HG03066 (cell line): Measurements from ENCODE around the gene PPFIBP1.
A peak's percentile ranks its signal among the peaks of the same experiment; 100 is the strongest.
"Not testable (repeated sequence)": the region's sequence is repeated elsewhere in the genome, so short reads cannot be mapped to it uniquely, and the experiment has no call there.

Experiments
- ATAC-seq: cut with Tn5 transposase; IDR thresholded peaks from one replicate; pipeline ENCODE4 v1.9.1; 2021; ENCODE audit warnings: low read depth; ENCODE audit not compliant: unreplicated experiment

The PPFIBP1 gene

DNA sequence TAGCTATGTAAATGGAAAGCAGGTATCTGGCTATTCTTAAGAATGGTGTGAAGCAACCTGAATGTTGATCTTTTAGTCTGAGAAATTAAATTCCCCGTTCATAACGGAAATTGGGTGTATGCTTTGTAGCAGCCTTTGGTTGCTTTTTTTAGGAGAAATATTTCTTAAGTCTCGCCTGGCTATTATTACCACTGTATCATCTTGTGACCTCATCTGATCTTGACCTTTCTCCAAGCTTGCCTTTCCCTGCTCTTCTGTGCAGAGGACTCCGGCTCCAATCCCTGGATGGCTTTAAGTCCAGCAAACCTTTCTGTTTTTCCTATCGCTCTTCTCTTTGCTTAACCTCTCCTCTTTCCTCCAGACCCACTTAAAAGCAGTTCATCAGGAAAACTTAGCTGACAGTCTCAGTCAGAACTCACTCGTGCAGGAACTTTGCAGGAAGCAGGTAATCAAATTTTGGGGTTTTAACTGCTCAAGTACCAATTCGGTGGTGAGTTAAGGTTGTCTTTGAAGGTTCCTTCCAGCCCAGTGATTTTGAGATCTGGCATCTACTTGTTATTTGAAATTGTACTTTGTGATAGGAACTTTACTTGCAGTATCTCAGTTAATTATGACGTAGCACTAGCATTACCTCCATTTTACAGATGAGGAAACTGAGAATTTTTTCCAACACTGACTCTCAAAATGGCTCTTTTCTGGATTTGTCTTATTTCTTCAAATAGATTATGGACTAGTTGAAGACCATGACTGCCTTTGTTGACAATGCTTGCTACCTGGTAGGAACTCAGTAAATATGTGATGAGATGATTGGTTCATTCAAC is 14.1 kb downstream of the PPFIBP1 start:
- ATAC-seq, result no peak

DNA sequence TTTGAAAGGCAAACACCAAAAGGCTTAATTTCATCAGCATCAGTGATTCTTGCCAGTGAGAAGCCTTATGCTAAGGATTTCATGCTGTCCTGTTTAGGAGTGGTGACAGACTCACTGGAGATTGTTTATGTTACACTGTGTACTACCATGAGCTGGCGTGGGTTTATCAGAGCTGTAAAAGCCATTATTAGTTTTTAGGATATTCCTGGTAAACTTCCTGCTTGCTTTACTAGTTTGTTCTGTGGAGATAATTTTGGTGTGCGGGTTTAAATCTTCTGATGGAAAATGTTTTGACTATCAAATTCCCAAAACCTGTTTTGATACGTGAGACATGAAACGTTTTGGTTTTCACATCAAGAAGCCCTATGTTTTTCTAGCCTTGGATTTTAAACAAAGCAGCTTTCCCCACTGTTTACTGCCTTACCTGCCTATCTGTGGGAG is 15.2 kb downstream of the PPFIBP1 start:
- no peak for ATAC-seq

DNA sequence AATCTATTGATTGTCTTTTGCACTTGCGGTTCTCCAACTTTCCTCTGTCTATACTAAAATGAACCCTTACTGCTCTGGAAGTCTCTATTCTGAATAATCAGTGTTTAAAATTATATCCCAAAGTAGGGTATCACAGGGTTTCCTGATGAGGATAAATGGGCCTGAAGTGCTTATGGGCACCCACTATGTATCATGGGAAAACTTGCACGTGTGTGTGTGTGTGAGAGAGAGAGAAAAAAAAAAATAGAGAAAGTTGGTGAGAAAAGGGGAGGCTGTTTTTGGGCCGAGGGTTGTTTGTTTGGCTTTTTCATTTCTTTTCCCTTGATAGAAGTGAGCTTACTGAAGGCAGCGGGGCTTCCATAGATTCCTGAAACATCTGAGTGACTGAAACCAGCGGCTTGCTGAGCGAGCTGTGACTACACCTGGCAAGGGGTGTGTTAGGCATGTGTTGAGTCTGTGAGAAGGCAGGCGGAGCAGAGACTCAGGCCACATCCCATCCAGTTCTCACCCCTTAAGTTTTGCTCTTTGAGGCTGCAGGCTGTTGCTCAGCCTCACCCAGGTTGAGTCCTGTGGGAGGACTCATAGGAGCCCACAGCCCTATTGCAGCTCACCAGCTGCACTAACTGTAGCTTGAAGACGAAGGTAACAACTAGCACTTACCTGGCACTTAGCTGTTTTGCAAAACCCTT is 17.2 kb downstream of the PPFIBP1 start:
- ATAC-seq, result no peak

DNA sequence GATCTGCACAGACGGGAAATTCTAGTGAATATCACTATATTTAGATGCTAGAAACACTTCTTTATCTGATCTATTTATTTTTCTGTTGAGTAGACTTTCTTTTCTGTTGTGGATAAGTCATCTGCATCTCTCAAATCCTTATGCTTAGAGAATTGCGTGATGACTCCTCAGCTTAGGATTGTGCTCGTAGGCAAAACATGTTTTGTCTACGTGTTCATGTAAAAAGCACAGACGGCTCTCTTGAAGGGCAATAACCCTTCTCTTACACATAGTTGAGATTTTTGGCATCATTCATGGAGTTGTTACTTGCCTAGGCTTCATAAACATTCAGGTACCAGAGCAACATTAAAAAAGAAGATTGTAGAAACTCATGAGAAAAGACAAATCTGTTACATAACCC is 18.6 kb downstream of the PPFIBP1 start:
- ATAC-seq, result no peak

DNA sequence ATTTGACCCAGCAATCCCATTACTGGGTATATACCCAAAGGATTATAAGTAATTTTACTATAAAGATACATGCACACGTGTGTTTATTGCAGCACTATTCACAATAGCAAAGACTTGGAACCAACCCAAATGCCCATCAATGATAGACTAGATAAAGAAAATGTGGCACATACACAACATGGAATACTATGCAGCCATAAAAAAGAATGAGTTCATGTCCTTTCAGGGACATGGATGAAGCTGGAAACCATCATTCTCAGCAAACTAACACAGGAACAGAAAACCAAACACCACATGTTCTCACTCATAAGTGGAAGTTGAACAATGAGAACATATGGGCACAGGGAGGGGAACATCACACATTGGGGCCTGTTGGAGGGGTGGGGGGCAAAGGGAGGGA is 20.9 kb downstream of the PPFIBP1 start:
- ATAC-seq, result not testable (repeated sequence)

DNA sequence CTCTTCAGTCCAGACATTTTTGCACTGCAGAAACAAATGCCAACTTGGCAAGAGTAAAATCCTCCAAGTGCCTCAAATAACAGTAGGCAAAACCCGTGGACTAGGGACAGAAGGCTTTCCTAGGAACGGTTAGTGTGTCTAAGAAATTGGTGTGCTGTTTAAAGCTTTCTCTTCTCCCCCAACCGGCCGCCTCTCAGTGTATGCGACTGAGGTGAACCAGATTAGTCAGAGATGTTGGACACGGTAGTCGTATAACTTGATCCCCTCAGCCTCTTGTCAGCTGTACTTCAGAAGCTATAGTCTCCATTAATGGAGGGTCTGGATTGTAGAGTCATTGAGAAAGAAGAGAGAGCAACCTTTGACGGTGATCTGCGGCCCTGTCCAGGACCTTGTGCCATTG is 21.7 kb downstream of the PPFIBP1 start:
- ATAC-seq, result no peak

DNA sequence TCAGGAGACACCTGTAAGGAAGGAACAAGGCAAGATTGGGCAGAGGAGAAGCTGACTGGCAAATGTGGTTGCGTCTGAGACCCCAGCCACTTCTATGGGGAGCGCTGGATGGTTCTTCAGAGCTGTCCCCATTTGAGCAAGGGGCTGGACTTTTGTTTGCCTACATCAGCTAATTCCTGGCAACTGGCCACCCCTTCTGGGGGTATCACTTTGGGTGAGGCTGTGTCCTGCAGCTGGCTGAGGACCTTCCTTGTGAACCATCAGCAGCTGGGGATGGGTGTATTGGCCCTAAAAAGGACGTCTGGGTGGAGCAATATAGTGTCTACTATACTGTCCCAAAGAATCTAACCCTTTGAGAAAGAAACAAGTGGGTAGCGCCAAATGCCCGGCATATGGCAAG is 23.6 kb downstream of the PPFIBP1 start:
- ATAC-seq, result no peak

DNA sequence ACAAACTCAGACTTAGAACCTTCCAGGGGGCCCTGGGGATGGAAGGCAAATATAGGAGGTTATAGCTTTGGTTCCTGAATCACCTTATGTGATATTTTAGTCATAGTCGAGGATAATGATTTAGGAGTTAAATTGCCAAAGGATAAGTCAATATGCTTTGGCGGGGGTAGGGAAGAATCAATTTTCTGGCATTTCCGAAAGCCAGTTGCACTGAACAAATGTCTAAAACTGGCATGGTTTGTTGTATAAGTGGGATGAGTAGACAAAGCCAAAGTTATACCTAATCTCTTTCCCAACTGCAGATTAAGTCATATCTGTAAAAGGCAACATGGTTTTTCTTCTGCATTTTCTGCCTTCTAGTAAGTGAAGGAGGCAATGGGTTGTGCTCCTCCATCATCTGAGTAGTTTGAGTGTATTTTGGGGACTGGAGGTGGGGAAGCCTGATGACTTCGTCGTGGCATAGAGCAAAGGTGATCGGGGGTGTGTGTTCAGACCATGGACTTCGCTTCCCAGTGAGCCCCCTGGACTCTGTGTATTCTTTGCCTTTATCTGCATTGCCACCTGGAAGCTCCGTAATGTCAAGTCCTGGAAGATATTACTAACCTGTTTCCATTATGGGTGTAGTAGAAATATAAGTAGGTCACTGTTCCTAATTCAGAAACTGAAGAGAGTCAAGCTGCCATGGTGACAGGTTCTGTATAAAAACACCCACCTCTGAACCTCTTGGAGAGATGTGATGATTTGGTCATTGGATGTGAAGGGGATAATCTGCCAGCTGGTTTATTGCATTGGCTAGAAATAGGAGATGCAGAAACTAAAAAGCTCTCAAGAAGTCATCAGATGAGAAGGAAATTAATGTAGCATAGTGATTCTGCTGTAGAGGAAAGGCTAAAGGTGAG is 24.5 kb downstream of the PPFIBP1 start:
- no peak for ATAC-seq

DNA sequence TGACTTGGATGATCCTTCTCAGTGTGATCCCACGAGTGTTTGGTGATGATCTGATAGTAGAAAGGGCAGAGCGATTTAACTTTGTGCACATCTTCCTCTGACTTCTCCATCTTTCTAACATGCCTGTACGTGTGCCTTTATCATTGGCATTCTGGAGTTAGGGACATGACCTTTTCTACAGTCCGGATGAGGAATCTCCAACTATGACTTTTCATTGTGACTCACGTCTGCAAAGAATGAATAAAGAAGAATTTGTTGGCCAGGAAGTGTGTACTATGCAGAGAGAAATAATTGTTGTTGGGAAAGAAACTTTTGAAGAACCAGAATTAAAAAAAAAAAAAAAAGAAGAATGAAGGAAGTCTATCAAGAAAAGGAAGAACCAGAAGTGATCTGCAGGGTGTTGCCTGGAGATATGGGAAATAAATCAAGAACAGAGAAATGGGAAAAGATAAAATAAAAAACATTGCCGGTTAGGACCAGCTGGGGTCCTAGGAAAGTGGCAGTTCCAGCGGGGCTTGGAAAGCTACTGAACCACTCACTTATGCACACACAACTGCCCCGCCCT is 25.3 kb downstream of the PPFIBP1 start:
- ATAC-seq, result no peak

DNA sequence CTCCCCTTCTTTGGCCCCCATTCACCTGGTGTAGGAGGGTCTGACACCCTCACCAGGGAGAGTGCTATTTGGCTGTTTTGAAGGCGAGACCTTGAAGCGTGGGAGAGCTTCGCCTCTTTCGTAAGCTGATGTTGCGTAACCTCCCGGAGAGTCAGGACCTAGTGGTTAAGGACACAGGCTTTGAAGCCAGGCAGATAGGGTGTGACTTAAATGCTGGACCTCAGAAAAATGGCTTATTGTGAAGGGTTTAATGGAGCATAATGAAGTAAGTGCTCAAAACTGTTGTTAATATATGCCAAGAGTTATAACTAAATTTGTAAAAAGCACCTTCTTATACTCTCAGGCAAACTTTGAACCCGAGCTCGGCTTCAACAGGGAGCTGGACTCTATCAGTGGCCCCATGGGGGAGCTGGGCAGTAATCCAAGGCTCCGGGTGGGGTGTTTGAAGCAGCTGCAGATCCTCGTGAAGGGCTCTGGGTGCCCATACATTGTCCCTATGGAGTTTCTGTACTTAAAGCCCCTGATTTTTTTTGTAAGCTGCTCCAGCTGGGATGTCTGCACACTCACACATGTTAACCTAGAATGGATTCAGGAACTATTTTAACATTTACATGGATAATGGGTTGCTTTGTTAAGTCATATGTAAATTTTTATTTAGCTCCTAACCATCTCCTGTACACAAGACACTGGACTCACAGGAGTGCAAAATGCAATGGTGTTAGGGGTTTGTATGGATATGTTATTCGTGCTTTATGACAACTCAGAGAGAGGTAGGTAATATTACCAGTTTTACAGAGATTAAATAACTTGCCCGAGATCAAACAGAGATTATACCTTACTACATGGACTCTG is 26.0 kb downstream of the PPFIBP1 start:
- peak; percentile 56 for ATAC-seq

DNA sequence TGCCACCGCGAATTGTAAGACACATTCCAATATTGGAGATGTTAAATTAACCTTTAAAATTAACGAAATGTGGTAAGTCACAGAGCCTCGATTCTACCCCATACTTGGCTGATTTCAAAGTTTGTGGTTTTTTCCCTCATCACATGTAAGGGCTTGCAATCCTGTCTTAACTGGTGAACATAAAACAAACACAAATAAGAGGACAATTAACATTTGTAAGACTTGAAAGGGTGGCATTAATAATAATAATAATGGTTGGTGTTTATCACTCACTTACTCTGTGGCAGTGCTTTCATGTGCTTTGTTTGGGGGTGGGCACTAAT is 26.6 kb downstream of the PPFIBP1 start:
- ATAC-seq, result no peak

DNA sequence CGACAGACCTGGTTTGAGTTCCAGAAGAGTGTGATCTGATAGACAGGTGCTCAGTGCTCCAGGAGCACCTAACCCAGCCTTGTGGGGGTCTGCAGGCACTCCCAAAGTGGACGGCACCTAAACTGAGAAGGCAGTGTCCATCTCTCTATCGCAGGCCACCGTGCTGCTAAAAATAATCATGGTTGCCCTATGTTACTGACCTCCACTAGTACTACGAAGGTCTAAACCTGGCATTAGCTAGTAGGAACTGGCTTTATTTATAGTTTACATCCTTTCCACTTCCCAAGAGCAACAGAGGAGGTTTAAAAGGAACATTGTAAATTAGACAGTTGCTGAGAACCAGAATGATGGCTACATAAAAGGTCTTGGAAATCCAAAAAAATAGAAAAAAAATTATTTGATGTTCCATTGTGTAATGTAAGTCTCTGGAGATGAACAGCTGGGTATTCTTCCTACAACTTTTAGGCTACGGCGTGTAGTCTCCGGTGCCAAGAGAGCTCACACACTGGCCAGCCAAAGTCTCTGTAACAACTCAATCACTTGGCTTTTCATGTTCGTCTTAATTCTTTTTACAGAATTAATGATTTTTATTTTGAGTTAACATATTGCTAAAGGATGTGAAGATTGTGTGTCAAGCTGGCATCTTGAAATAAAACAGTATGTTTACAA is 27.3 kb downstream of the PPFIBP1 start:
- no peak for ATAC-seq

DNA sequence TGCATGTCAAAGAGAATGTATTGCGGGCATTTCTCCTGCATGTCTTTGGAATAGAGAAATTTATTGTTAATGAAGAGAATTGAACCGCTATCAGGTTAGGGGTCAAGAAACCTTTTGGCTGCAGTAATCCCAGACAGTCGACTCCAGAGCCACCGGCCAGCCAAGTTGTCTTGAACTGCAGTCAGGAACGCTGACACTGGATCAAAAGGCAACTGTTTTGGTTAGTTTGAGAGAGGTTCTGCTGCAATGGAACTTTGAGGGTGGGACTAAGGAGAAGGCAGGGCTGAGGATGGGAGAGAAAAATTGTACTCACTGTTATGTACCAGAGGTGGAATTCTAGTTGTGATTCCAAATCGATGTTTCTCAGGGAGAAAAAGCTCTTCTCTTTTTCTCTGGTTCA is 28.2 kb downstream of the PPFIBP1 start:
- ATAC-seq, result no peak

DNA sequence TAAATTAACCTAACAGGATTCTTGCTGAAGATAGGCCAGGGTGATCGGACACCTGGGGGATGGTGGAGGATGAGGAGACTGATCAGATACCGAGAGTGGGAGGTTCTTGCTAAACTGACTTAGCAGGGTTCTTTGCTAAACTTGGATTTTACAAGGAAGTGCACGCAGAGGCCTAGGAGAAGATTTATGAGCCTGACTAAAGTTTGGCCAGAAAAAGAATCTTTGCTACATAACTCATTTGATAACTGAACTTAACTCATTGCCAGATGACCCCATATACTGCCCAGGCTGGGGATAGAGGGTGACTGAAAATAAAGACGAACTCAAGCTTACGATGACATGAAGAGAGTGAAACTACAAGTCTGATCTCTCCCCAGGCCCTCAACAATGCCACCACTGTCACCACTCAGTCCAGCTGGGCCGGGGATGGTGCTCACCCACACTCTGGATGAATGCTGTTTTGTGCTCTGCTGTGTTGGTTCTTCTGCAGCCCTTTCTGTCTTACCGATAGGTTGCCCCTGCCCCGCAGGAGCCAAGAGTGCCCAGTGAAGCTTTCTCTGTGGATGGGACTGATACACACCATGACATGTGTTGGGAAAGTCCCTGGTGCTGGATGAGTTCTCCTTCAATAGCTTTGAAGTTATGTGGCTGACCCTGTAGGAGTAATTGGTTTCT is 29.0 kb downstream of the PPFIBP1 start:
- ATAC-seq, result no peak

DNA sequence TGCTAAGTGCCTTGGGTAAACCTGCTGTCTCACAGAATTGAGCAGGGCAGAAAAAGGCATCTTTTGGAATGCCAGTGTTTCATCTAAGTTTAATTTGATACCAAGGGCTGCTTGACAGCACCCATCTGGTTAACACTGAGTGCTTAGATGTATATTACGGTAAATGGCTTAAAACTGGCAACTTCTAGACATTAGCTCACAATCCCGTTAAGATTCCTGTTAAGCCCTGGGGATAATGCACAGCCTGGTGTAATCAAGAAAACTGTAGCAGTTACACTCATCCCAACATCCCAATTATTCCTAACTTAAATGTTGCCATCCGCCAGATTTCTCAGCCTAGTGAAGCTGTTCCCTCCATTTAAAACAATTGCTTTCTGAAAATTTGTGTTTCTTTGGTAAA is 29.9 kb downstream of the PPFIBP1 start:
- ATAC-seq, result no peak

DNA sequence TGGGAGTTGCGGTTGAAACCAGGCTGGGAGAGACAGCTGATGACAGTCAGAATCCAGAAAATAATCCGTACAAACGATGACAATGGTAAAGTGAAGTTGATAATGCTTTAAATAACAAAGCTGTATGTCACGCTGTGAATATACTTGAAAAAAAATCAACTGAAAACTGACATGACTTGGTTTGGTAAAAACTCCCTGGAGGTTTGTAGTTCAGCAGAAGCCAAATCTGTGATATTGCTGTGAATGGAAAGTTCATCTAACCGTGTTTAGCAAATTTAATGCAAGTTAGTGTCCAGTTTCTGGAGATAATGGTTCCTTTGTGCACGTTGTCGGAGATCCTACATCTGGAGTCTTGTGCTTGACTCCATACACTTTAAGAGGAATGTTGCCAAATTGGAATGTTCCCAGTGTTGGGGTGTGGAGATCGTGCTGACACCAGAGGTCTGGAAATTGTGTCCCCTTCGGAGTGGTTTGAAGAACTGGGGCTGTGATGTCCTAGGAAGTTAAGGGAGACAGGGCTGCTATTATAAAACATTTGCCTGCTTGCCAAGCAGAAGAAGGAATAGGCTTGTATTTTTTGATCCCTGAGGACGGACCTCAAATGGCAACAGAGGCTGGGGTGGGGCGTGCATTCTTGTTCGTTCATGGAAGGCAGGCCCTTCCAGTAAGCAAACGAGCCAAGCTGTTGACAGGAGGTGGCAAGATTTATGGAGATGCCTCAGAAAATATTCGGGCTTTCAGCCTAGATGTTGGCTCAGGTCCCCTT is 30.6 kb downstream of the PPFIBP1 start:
- ATAC-seq, result no peak

DNA sequence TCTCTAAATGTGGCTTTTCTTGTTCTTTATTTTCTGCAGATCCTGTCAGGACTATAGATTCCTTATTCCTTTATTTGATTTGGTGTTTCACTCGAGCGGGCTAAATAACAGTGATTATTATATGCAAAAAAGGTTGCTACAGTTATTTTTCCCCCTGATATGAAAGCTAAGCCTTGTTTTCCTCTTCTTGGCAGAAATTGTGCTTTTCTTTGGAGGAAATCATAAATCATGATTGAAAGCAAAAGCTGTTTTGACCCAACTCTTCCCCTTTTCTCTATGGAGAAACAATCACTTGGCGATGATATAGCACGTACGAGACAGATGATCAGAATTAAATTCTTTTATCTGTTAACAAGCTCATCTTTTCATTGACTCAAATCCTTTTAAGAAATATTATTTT is 31.4 kb downstream of the PPFIBP1 start:
- ATAC-seq, result no peak
